GM21528 (cell line): ENCODE results near the gene BANP.
"Not testable (repeated sequence)": the region's sequence is repeated elsewhere in the genome, so short reads cannot be mapped to it uniquely, and the experiment has no call there.

Source experiments
- ATAC-seq: cut with Tn5 transposase; IDR thresholded peaks from one replicate; pipeline ENCODE4 v1.9.1; 2021; ENCODE audit warnings: mild to moderate bottlenecking, moderate library complexity; ENCODE audit not compliant: unreplicated experiment, low FRiP score

Gene BANP

GRCh38 chr16:87986361-87986849 lies 35.2 kb downstream of the BANP start:
- not testable (repeated sequence) for ATAC-seq

GRCh38 chr16:87988596-87988995 lies 37.4 kb downstream of the BANP start:
- ATAC-seq, result not testable (repeated sequence)

- ATAC-seq, result not testable (repeated sequence)
These were observed 39.0 kb downstream of the BANP start for GRCh38 chr16:87990254-87990653.

GRCh38 chr16:87992142-87992541 lies 40.9 kb downstream of the BANP start:
- ATAC-seq, result not testable (repeated sequence)

GRCh38 chr16:87993901-87994300 lies 42.7 kb downstream of the BANP start:
- no peak for ATAC-seq

- no peak for ATAC-seq
These were observed 44.4 kb downstream of the BANP start for GRCh38 chr16:87995644-87996043.

GRCh38 chr16:87996962-87997880 lies 46.0 kb downstream of the BANP start:
- no peak for ATAC-seq

- not testable (repeated sequence) for ATAC-seq
These were observed 47.1 kb downstream of the BANP start for GRCh38 chr16:87998184-87998793.

GRCh38 chr16:87998992-87999391 lies 47.8 kb downstream of the BANP start:
- not testable (repeated sequence) for ATAC-seq

- no peak for ATAC-seq
These were observed 51.0 kb downstream of the BANP start for GRCh38 chr16:88002211-88002610.

GRCh38 chr16:88002749-88003148 lies 51.5 kb downstream of the BANP start:
- ATAC-seq, result no peak

- ATAC-seq, result no peak
These were observed 52.1 kb downstream of the BANP start for GRCh38 chr16:88003316-88003715.

GRCh38 chr16:88003736-88004135 lies 52.5 kb downstream of the BANP start:
- ATAC-seq, result no peak

- ATAC-seq, result no peak
These were observed 53.2 kb downstream of the BANP start for GRCh38 chr16:88004391-88004790.

GRCh38 chr16:88005181-88005581 lies 53.9 kb downstream of the BANP start:
- ATAC-seq, result no peak

GRCh38 chr16:88005968-88006367 lies 54.7 kb downstream of the BANP start:
- ATAC-seq, result no peak

- no peak for ATAC-seq
These were observed 56.1 kb downstream of the BANP start for GRCh38 chr16:88007321-88007731.

- no peak for ATAC-seq
These were observed 57.6 kb downstream of the BANP start for GRCh38 chr16:88008840-88009239.

- ATAC-seq, result no peak
These were observed 58.5 kb downstream of the BANP start for GRCh38 chr16:88009563-88010342.

- no peak for ATAC-seq
These were observed 59.2 kb downstream of the BANP start for GRCh38 chr16:88010343-88010967.
